Measurements from ENCODE around the gene MYRIP.

DNA sequence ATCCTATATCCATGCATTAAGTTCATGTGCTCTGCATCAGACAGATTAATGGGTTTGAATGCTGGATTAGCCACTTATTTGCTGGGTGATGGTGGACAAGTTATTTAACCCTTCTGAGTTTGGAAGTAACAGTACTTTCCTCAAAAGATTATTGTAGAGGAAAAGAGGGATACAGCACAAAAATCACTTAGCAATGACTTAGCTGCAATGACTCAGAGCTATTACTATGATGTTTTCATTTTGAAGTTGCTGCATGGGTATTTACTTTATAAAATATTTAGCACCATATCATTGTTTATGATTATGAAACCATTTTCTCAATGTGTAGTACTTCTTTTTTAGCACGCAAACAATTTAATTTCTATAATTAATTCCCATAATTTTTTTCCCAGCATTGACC is 248.4 kb downstream of the MYRIP start:
- TF ChIP-seq, protein P1, sequence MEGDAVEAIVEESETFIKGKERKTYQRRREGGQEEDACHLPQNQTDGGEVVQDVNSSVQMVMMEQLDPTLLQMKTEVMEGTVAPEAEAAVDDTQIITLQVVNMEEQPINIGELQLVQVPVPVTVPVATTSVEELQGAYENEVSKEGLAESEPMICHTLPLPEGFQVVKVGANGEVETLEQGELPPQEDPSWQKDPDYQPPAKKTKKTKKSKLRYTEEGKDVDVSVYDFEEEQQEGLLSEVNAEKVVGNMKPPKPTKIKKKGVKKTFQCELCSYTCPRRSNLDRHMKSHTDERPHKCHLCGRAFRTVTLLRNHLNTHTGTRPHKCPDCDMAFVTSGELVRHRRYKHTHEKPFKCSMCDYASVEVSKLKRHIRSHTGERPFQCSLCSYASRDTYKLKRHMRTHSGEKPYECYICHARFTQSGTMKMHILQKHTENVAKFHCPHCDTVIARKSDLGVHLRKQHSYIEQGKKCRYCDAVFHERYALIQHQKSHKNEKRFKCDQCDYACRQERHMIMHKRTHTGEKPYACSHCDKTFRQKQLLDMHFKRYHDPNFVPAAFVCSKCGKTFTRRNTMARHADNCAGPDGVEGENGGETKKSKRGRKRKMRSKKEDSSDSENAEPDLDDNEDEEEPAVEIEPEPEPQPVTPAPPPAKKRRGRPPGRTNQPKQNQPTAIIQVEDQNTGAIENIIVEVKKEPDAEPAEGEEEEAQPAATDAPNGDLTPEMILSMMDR (IDR thresholded peaks at IDR 0.05), result no peak
- TF ChIP-seq POLR2A (IDR thresholded peaks at IDR 0.05), result no peak

All from testis (tissue), 2 donors.